Femur (tissue), 1 donor: ENCODE results near the gene AATK.
"Not testable (repeated sequence)": the region's sequence is repeated elsewhere in the genome, so short reads cannot be mapped to it uniquely, and the experiment has no call there.

ENCODE experiments used
- DNase-seq: peaks from one replicate; pipeline ENCODE4 v3.0.0-alpha.2; 2017

The AATK gene

DNA sequence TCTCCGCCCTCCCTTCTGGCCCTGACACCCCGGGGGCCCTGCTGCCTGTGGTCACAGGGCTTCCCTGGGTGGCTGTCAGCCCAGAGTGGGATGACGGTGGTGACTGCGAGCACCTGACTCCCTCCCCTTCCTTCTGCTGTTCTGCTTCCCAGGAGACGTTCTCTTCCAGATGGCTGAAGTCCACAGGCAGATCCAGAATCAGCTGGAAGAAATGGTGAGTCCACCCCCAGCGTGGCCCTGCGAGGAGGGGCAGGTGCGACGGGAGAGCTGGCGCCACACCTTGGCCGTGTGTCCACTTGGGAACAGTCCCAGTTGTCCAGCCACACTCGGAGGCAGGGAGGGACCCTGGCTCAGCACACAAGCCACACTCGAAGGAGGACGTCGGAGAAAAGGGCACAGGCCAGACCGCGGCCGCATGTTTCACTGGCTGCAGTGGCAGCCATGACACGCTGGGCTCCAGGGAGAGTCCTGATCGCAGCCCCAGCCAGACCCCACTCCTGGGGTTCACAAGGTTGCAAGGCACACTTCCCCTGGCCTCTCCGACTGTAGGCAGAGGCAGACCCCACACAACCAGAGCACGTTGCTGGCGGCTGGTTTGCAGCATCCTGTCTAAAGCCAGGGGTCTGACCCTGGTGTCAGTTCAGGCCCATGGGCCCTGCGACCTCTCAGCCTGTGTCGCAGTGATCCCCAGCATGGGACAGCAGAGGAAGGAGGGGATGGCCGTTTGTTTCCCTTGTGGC is 81.2 kb downstream of the AATK start:
- no peak for DNase-seq

DNA sequence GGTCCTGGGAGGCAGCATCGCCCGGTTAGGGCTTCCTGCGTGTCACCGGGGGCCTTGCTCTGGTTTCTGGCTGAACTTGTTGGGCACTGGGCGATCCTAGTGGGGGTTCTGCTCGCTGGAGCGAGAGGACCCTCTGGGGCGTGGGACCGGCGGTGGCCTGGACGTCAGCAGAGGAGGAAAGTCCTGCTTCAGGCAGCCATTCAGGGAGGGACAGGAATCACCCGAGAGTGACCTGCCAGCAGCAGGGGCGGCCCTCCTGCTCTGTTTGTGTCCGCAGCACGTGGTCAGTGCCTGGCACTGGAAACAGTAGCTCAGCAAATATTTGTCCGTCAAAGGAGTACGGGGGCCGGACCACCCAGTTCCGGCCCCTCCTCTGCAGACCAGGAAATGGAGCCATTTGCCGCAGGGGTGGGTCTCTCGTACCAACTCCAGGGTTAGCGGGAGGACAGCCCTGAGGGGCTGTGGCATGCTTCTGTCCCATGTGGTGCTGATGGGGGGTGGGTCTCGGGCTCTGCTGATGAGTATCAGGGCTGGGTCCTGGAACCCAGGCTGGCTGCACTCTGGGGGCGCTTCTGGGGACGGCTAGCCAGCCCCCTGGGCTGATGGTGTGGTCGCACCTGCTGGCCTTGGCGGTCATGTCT is 82.8 kb downstream of the AATK start:
- no peak for DNase-seq

DNA sequence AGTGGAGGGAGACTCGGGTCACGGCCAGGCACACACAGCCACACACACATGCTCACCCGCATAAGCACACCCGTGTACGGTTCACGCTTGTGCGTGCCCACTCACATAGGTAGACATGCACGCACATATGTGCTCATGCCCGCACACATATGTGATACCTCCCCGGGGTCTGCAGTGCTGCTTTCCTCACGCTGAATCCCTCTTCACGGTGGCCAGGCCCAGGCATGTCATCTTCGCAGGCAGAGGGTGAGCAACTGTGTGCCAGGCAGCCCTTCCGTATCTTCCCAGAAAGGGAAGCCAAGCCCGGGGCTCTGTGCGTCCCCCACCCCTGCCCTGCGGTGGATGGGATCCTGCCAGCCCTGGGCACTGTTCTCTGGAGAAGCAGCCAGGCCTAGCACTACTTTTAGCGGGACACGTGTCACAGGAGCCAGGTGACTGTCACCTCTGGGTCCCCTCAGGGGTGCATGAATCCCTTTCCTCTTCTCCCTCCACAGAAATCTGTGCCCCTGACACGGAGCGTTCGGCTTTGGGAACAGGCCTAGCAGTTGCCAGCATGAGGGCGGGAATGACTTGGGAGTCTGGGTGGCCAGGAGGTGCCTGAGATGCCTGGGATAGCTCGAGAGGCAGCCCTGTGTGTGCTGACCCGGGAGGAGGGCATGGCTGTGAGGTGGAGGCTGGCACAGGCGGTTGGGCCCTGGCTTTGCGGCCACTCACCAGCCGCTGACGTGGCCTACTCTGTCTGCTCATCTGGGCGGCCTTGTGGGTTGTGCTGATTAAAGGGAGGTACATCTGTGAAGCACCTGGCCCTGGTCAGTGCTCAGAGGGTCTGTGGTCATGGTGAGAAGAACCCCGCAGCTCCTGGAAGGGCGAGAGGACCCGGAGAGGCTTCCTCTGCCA is 83.6 kb downstream of the AATK start:
- DNase-seq, result no peak

DNA sequence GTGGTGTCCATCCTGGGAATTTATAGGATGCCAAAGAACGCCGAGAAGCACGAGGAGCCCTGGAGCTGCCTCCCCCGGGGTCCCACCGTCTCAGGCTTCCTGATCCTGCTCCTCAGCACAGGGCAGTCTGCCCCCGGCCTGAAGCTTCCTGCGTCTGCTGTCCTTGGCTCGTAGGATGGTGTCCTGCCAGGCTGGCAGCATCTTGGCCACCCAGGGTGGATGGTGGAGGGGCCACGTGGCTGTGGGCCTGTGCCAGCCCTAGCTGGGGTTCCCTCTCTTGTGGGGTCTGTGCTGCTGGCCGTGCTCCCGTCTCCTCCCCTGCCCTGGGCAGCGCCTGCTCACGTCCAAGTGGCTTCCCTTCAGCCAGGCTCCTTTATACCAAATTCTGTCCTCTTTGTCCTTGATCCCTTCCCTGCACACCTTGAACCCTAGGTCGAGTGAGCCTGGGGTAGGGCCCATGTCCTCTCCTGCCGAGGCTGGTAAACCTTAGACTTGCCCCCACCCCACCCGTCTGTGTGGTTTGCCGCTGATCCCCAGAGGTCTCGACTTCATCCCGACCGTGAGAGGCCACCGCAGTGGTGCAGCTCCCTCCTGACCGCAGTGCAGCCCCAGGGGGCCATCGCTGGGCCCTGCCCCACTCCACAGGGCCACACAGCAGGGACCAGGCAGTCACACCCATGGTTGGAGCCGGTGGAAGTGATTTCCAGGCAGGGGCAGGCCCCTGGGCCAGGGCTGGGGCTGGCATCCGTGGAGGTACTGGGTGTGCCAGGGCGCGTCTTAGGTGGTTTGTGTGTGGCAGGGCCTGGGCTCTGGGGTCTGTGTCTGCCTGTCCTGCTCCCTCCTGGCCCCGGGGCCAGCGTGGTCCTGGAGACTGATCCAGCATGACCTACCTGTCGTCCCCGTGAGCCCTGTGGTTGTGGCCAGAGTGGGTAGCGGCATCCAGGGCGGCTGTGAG is 84.5 kb downstream of the AATK start:
- no peak for DNase-seq

DNA sequence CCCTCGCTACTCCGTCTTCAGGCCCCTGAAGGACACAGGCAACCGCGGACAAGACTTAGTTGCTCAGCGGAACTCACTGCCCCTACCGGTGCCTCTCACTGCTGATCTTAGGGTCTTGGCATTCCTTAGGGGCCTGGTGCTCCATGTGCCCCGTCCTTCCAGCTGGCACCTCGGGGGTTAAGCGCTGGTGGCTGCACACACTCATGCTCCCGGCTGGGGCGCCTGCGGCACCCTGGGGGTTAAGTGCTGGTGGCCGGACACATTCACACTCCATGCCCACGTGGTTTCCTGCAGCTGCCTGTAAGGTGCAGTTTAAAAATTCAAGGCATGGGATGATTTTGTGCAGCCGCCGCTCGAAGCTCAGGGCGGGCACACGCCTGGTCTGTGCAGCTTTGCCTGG is 86.0 kb downstream of the AATK start:
- DNase-seq, result no peak

DNA sequence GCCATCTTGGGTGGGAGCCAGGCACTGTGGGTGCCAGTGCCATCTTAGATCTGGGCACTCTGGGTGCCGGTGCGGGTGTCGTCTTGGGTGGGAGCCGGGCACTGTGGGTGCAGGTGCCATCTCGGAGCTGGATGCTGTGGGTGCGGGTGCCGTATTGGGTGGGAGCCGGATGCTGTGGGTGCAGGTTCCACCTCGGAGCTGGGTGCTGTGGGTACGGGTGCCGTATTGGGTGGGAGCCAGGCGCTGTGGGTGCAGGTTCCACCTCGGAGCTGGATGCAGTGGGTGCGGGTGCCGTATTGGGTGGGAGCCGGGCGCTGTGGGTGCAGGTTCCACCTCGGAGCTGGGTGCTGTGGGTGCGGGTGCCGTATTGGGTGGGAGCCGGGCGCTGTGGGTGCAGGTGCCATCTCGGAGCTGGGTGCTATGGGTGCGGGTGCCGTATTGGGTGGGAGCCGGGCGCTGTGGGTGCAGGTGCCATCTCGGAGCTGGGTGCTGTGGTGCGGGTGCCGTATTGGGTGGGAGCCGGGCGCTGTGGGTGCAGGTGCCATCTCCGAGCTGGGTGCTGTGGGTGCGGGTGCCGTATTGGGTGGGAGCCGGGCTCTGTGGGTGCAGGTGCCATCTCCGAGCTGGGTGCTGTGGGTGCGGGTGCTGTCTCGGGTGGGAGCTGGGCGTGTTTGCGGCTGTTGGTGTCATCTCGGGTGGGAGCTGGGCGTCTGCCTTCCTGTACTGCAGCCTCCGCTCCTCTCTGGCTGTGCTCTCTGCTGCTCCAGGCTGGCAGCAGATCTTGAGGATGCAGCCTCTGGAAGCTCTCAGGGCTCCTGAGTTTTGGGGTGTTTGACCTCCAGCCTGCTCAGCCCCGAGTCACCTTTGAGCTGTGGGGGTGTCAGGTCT is 87.8 kb downstream of the AATK start:
- DNase-seq, result not testable (repeated sequence)

DNA sequence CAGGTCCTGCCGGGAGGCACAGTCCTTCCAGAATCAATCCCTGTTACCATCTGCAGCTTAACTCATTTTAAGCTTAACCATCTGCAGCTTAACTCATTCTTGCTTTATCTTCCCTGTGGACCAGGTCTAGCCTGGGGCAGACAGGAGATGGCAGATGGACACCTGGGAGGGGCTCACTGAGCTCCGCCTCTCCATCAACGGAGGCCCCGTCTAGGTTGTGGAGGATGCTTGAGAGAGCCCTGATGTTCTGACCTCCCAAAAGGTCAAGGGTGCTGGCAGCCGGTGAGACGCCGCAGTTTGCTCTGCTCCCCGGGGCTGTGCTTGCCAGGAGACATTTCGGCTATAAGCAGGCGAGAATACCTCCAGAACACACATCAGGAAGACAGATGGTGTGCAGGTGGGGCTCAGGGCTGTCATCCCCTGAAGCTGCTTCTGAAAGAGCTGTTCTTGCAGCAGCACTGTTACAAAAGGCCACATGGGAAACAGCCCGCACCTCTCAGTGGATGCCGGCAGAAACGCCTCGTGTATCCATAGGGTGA is 89.8 kb downstream of the AATK start:
- DNase-seq, result no peak

DNA sequence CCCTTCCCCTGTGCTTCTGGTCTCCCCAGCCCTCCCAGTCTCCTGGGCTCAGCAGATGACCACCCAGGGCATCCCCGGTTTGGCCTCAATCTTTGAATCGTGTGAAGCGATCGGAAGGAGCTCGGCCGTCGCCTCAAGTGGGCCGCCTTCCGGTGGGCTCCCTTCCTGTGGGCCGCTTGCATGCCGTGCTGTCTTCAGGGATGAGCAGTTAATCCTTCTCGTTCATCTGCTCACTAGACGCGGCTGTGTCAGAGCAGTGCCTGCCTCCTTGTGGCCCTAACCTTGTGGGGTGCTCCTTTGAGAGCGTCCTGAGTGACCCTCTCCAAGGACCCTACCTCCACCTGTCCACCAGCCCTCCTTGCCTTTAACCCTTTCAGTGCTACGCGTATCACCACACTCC is 90.7 kb downstream of the AATK start:
- DNase-seq, result no peak

DNA sequence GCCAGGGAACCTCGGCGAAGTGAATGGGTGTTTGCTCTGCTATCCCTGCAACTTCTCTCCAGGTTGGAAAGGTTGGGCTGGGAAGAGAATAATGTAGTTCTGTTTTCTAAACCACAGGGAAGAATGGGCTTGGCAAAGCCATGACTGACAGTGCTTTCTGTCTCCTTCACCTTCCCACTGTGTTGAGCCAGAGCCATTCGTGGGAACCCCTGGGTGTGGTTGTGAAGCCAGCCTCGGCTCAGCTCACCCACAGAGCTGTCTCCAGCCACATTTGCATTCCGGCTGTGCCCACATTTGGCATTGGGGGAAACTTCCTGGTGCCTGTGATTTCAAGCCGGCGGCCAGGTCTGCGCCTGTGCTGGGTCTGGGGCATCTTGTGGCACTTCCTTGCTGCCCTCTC is 91.1 kb downstream of the AATK start:
- peak; percentile 51 for DNase-seq

DNA sequence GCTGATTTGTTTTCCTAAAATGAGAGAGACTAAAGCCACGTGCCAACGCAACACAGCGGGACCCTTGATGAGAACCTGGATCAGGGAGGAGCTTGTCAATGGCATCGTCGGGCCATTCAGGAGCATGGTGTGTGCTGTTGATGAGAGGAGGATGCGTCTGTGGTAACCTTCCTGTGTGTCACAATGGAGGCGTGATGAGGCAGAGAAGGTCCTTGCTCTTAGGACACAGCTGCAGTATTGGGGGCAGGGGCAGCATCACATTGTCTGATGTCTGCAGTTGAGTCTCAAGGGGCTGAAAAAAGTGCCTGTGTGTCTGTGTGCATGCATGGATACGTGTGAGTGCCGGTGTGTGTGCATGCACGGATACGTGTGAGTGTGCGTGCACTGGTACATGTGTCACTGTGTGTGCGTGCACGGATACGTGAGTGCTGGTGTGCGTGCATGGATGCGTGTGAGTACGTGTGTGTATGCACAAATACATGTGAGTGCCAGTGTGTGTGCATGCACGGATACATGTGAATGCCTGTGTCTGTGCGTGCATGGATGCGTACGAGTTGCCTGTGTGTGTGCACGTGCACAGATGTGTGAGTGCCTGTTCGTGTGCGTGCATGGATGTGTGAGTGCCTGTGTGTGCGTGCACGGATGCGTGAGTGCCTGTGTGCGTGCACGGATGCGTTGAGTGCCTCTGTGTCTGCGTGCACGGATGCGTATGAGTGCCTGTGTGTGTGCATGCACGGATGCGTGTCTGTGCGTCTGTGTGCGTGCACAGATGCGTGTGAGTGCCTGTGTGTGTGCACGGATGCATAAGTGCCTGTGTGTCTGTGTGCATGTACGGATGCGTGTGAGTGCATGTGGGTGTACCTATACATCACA is 91.8 kb downstream of the AATK start:
- no peak for DNase-seq

DNA sequence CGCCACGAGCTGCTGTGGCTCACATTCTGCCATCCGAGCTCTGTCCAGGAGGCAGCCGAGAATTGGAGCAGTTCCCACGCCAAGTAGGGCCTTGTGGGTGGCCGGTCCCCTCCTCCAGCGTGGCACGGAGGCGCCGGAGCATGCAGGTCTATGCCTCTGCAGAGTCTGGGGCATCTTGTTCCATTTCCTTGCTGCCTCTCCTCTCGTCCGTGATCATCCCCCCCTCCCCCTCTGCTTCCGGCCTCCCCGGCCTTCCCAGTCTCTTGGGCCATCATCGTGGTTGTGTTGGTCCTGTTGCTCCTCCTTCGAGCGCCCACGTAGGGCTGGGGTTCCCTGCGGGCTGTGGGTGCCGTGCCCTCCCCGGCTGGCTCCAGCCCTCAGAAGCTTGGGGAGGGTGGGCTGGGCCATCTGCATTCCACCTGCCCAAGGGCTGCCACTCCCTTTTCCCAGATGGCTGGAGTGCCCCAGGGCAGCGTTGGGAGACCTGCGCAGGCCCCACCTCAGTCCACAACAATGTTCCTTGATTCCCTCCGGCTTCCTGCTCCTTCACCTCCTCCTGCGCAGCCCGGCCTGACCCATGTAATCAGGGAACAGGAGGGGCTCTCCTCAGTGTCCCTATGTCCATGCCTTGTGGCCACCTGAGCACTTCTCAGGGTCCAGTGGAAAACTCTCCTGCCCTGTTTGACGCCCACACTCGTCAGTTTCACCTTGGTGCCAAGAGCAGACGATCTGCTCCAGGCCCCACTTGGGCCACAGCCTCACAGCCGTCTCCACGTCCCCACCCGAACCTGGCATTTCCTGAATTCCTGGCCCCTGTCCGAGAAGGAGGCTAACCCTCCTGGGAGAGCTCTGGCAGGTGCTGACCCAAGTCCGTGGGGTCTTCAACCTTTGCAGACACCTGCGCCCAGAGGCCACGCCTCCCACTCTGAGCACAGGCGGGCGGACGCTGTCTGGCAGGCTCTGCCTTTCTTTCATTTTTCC is 94.0 kb downstream of the AATK start:
- DNase-seq, result no peak

DNA sequence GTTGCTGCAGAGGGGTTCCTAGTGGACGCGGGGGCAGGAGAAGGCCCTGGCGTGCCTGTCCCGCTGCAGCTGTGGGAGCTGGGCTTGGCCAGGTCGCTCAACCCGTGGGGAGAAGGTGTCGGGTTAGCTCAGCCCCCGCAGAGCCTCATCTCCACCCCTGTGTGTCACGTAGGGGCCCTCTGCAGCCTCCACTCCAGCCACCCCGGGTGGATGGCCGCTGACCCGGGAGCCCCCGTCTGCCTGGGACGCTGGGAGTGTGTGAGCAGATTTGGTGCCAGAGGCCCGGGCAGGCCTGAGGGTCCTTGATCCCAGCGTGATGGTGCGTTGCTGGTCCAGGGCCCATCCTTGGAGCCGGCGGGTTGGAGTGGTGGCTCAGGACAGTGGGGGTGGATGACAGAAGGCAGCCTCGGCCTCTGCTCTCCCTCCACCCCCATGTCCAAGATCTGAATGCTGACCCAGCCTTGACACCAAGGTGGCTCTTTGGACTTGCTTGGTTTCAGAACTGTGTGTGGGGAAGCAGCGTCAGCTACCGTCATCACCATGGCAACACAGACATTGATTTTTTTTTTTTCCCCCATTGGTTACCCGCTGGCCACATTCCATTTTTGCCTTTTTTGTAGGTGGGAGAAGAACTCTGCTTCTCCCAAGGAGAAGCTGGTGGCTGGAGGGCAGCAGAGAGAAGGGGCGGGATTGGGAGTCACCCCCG is 95.3 kb downstream of the AATK start:
- no peak for DNase-seq

DNA sequence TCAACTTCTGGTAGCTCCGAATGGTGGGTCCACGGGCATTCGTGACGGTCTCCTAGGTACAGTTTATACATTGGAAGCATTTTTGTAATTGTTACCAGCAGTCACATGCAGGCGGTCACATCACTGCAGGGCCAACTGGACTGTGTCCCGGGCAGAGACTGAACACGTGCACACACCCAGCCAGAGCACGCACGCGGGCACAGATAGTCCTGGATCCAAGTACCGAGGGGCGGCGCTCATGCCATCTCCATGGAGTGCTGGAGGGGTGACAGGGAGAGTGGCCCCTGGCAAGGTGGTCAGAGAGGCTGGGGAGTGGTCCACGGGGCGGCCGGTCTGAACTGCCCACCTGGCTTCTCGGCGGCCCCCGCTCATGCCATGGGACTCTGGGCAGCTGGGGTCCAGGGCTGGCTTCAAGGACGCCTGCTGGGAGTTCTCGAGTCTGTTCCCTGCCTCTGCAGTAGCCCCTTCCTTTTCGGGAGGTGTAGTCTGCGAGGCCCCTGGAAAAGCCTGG is 96.8 kb downstream of the AATK start:
- DNase-seq, result no peak

DNA sequence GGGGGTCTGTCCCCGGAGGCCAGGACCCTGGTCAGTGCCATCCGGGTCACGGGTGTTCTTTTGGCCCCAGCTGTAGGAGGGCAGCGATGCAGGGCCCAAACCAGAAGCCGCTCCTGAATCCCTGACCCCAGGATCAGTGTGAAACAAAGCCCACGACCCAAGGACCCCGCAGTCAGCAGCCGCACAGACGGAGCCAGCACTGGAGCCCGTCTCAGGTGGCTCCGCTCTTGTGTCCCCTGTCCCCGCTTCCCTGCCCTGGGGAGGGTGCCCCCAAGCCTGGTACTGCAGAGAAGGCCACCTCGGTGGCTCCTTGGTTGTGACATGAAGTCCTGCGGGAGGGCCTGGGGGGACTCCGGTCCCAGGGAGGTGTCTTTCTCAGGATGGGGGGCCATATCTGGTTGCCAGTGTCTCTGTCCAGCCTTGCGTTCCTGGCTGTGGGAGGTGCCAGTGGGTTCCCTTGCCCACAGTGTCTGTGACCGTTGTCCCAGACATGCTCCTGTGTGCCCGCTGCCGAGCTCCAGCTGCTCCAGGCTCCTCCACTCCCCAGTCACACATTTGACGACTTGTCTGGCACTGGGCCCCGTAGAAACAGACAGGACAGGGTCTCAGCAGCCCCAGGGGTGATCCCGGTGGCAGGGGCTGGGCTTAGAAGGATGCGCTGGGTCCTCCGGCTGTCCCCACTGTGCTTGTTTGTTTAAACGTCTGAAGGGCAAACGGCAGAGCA is 97.4 kb downstream of the AATK start:
- DNase-seq, result no peak

DNA sequence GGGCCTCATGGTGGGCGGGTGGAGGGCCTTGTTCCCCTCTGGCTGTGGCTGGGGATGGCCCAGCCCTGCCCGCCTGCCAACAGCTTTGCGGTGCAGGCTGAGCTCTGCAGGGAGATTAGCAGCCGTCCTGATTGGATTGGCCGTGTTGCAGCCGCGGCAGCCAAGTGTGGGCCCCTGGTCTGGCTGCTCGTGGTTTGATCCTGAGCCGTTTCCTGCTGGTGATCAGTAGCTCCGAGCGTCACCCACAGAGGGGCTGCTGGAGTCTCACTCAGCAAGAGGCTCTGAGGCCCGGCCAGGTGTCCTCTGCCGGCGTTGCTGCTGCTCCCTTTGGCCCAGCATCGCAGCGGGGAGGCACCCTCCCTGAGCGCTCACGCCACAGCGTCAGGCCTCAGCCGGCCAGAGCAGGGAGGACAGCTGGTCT is 98.6 kb downstream of the AATK start:
- DNase-seq, result peak; percentile 78
